GM12872 (cell line): ENCODE results near the gene NR1I2.

Experiments used
- CTCF ChIP-seq: IDR thresholded peaks from 3 replicates; pipeline ENCODE4 v1.5.1; 2011; ENCODE audit warnings: low read depth, mild to moderate bottlenecking, low read length, moderate library complexity; ENCODE audit not compliant: insufficient read depth

Gene NR1I2

GRCh38 chr3:119862616-119863015 is 80.7 kb downstream of the NR1I2 start:
- TF ChIP-seq CTCF, result no peak

GRCh38 chr3:119864476-119864875 is 82.6 kb downstream of the NR1I2 start:
- no peak for TF ChIP-seq CTCF
